Neural cell (in vitro differentiated cells): ENCODE data around the gene CTDP1.

Experiments used
- EP300 ChIP-seq: fragments of 450-650 bp; conservative IDR thresholded peaks from 2 replicates; pipeline ENCODE4 v1.6.1; 2014; ENCODE audit warnings: antibody characterized with exemption, mild to moderate bottlenecking, moderate library complexity; ENCODE audit not compliant: poor library complexity, severe bottlenecking
- EZH2 ChIP-seq: fragments of 200-600, 300-800 bp; shearing (Covaris generic), sonication (generic); IDR thresholded peaks from 2 replicates; pipeline ENCODE4 v1.6.1; 2014; ENCODE audit warnings: antibody characterized with exemption, low read length, borderline replicate concordance, mild to moderate bottlenecking; ENCODE audit not compliant: insufficient read depth, poor library complexity, severe bottlenecking
- MXI1 ChIP-seq: fragments of 450-650 bp; conservative IDR thresholded peaks from 2 replicates; pipeline ENCODE4 v1.6.1; 2014; ENCODE audit warnings: antibody characterized with exemption, mild to moderate bottlenecking; ENCODE audit not compliant: poor library complexity, severe bottlenecking
- POLR2AphosphoS5 ChIP-seq: IDR thresholded peaks from 2 replicates; pipeline ENCODE4 v1.6.1; 2012
- RAD21 ChIP-seq: fragments of 450-650 bp; conservative IDR thresholded peaks from 2 replicates; pipeline ENCODE4 v1.6.1; 2014; ENCODE audit warnings: antibody characterized with exemption, mild to moderate bottlenecking, moderate library complexity
- SMC3 ChIP-seq: fragments of 450-650 bp; conservative IDR thresholded peaks from 2 replicates; pipeline ENCODE4 v1.6.1; 2014; ENCODE audit warnings: antibody characterized with exemption, mild to moderate bottlenecking, moderate library complexity; ENCODE audit not compliant: poor library complexity
- TAF1 ChIP-seq: IDR thresholded peaks from 2 replicates; pipeline ENCODE4 v1.6.1; 2012; ENCODE audit warnings: low read depth
- TF ChIP-seq, protein P1 (sequence below): IDR thresholded peaks from 2 replicates; pipeline ENCODE4 v1.6.1; 2012; ENCODE audit warnings: borderline replicate concordance
- TF ChIP-seq, protein P2 (sequence below): fragments of 450-650 bp; IDR thresholded peaks from 2 replicates; pipeline ENCODE4 v1.5.1; 2014; ENCODE audit warnings: antibody characterized with exemption, mild to moderate bottlenecking, moderate library complexity; ENCODE audit not compliant: poor library complexity, severe bottlenecking

DNA sequence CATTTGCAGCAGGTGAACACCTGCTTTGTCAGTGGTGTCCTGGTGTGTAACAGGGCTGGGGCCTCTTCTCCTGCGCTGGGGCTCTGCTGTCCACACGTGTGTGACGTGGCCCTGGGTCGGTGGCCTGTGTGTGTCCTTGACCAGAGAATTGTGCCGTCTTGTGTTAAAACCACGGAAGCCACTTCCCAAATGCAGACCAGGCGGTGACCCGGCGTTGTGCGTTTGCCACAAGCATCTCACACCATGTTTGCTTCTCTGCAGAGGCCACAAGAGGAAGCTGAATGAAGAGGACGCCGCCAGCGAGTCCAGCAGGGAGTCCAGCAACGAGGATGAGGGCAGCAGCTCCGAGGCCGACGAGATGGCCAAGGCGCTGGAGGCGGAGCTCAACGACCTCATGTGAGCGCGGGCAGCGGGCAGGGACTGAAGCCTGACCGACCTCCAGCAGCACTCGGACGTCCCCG is 73.8 kb downstream of the CTDP1 start:
- TF ChIP-seq, protein P1, sequence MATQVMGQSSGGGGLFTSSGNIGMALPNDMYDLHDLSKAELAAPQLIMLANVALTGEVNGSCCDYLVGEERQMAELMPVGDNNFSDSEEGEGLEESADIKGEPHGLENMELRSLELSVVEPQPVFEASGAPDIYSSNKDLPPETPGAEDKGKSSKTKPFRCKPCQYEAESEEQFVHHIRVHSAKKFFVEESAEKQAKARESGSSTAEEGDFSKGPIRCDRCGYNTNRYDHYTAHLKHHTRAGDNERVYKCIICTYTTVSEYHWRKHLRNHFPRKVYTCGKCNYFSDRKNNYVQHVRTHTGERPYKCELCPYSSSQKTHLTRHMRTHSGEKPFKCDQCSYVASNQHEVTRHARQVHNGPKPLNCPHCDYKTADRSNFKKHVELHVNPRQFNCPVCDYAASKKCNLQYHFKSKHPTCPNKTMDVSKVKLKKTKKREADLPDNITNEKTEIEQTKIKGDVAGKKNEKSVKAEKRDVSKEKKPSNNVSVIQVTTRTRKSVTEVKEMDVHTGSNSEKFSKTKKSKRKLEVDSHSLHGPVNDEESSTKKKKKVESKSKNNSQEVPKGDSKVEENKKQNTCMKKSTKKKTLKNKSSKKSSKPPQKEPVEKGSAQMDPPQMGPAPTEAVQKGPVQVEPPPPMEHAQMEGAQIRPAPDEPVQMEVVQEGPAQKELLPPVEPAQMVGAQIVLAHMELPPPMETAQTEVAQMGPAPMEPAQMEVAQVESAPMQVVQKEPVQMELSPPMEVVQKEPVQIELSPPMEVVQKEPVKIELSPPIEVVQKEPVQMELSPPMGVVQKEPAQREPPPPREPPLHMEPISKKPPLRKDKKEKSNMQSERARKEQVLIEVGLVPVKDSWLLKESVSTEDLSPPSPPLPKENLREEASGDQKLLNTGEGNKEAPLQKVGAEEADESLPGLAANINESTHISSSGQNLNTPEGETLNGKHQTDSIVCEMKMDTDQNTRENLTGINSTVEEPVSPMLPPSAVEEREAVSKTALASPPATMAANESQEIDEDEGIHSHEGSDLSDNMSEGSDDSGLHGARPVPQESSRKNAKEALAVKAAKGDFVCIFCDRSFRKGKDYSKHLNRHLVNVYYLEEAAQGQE = no peak
- TF ChIP-seq, protein P2, sequence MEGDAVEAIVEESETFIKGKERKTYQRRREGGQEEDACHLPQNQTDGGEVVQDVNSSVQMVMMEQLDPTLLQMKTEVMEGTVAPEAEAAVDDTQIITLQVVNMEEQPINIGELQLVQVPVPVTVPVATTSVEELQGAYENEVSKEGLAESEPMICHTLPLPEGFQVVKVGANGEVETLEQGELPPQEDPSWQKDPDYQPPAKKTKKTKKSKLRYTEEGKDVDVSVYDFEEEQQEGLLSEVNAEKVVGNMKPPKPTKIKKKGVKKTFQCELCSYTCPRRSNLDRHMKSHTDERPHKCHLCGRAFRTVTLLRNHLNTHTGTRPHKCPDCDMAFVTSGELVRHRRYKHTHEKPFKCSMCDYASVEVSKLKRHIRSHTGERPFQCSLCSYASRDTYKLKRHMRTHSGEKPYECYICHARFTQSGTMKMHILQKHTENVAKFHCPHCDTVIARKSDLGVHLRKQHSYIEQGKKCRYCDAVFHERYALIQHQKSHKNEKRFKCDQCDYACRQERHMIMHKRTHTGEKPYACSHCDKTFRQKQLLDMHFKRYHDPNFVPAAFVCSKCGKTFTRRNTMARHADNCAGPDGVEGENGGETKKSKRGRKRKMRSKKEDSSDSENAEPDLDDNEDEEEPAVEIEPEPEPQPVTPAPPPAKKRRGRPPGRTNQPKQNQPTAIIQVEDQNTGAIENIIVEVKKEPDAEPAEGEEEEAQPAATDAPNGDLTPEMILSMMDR = no peak
- TF ChIP-seq TAF1 (no peak), POLR2AphosphoS5 (no peak), RAD21 (no peak), EP300 (no peak), MXI1 (no peak), EZH2 (no peak), SMC3 (no peak)
